T-helper 1 cell treated with Interleukin-12 subunit alpha and Interleukin-12 subunit beta and Interleukin-4 antibody, amounts not matched to agents 30 μg/mL and 1 μg/mL, for 36 hours (primary cell): Measurements from ENCODE around the gene ADRM1.

ENCODE experiments used
- H3K27ac Mint-ChIP-seq: one replicate; pipeline ENCODE4 v1.8.0; 2021; ENCODE audit warnings: mild to moderate bottlenecking, mixed read lengths
- H3K27me3 Mint-ChIP-seq: one replicate; pipeline ENCODE4 v1.8.0; 2021; ENCODE audit warnings: low read depth, mixed read lengths
- H3K36me3 Mint-ChIP-seq: one replicate; pipeline ENCODE4 v1.8.0; 2021; ENCODE audit warnings: low read depth, mixed read lengths
- H3K4me1 Mint-ChIP-seq: one replicate; pipeline ENCODE4 v1.8.0; 2021; ENCODE audit warnings: low read depth, mixed read lengths
- H3K4me3 Mint-ChIP-seq: one replicate; pipeline ENCODE4 v1.8.0; 2021; ENCODE audit warnings: mild to moderate bottlenecking, moderate library complexity, mixed read lengths
- H3K9me3 Mint-ChIP-seq: one replicate; pipeline ENCODE4 v1.8.0; 2021; ENCODE audit warnings: mixed read lengths

The ADRM1 gene

GRCh38 chr20:62327726-62328495, 25.1 kb downstream of the ADRM1 start:
- no peak overlapping the region for H3K27ac Mint-ChIP-seq
- H3K4me1 Mint-ChIP-seq, result no peaks in the 10 kb centered on the region
- H3K9me3 Mint-ChIP-seq, result no peaks in the 10 kb centered on the region

GRCh38 chr20:62328684-62329388, 26.0 kb downstream of the ADRM1 start:
- no peaks in the 10 kb centered on the region for H3K36me3 Mint-ChIP-seq
- no peaks in the 10 kb centered on the region for H3K9me3 Mint-ChIP-seq
- H3K27ac Mint-ChIP-seq, result no peak overlapping the region
- no peaks in the 10 kb centered on the region for H3K27me3 Mint-ChIP-seq
- no peak overlapping the region for H3K4me3 Mint-ChIP-seq
- no peaks in the 10 kb centered on the region for H3K4me1 Mint-ChIP-seq

More at GRCh38 chr20:62327726-62328495, 25.1 kb downstream of the ADRM1 start:
- Mint-ChIP-seq H3K4me3 (no peak overlapping the region), H3K36me3 (no peaks in the 10 kb centered on the region), H3K27me3 (no peaks in the 10 kb centered on the region)

DNA sequence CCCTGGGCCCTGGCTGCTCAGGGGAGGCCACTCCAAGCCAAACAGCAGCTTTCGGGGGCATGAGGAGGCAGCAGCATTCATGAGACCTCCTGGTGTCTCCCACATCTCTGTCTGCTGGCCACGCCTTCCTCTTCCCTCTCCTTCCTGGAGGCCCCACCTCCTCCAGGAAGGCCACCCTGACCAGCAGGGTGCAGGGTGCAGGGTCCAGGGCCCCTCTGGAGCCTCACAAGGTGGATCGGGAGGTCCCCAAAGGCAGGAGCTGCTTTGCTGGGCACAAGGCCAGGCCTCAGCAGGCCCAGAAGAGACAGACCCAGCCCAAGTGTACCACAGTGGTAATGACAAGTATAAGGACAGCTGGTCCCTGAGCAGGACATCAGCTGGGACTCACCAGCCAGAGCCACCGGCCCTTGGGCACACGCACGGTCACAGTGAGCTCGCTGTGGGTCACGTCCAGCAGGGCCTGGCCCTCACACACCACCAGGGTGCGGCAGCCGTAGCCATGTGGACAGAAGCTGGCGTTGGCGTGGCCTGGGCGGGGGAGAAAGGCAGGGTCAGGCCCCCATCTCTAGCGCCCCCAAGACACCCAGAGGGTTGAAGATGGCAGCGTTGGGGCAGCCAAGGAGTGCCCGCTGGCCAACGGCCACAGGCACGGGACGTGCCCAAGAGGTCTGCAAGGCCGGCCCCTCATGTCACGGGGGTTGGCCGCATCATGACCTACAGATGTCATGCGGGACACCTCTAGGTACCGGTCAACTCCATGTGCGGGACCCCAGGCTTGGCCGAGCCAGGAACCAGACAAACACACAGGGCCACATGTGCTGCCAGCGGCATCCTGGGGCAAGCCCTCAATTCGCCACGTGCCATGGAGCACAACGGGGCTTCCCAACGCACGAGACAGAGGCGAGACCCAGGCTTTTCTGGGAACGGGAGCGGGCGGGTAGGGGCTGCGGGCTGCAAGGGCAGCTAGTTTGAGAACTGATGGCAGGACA, 26.9 kb downstream of the ADRM1 start:
- H3K27ac Mint-ChIP-seq, result no peak overlapping the region
- H3K36me3 Mint-ChIP-seq, result no peaks in the 10 kb centered on the region
- no peak overlapping the region for H3K4me3 Mint-ChIP-seq
- no peaks in the 10 kb centered on the region for H3K9me3 Mint-ChIP-seq
- H3K4me1 Mint-ChIP-seq, result no peaks in the 10 kb centered on the region
- H3K27me3 Mint-ChIP-seq, result no peaks in the 10 kb centered on the region

GRCh38 chr20:62330576-62331317, 27.9 kb downstream of the ADRM1 start:
- Mint-ChIP-seq H3K4me1 (no peaks in the 10 kb centered on the region), H3K27ac (no peak overlapping the region), H3K36me3 (no peaks in the 10 kb centered on the region), H3K27me3 (no peaks in the 10 kb centered on the region), H3K4me3 (no peak overlapping the region), H3K9me3 (no peaks in the 10 kb centered on the region)

GRCh38 chr20:62331347-62331746, 28.6 kb downstream of the ADRM1 start:
- Mint-ChIP-seq H3K9me3 (no peaks in the 10 kb centered on the region), H3K36me3 (no peaks in the 10 kb centered on the region), H3K4me1 (no peaks in the 10 kb centered on the region), H3K4me3 (no peak overlapping the region), H3K27ac (no peak overlapping the region), H3K27me3 (no peaks in the 10 kb centered on the region)

GRCh38 chr20:62332421-62332820, 29.6 kb downstream of the ADRM1 start:
- Mint-ChIP-seq H3K4me1 (no peaks in the 10 kb centered on the region), H3K36me3 (no peaks in the 10 kb centered on the region), H3K9me3 (no peaks in the 10 kb centered on the region), H3K27me3 (no peaks in the 10 kb centered on the region), H3K27ac (no peak overlapping the region), H3K4me3 (no peak overlapping the region)

DNA sequence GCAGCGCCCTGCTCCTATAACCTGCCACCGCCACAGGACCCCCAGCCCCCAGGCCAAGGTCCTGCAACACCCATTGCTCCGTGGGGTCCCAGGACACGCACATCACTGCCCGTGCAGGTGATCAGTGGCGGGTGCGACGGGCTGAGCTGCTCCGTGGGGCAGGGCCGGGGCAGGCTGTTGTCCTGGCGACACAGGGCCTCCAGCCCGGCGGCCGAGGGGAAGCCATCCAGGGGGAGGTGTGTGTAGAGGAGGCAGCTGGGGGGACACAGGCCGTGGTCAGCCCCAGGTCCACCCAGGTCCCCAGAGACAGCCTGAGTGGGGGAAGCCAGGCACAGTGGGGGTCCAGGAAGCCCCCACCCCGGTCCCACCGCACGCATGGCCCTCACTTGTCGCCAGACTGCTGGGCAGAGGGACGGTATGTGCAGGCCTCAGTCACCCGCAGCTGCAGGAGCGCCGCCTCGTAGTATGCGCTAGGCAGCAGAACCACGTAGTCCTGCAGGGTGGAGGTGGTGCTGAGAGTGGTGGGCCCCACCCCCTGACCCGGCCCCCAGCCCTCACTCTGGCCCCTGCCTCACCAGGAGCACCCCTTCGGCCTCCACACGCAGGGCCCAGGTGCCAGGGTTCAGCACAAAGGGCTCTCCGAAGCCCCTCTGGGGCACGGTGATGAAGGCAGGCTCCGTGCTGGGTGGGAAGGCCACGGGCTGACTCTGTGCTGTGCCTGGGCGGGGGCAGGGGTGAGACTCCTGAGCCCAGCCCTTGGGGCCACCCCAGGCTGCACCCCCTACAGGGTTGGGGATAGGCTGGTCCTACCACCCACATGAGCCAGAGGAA, 30.4 kb downstream of the ADRM1 start:
- Mint-ChIP-seq H3K27me3 (no peaks in the 10 kb centered on the region), H3K9me3 (no peaks in the 10 kb centered on the region), H3K4me1 (no peaks in the 10 kb centered on the region), H3K4me3 (no peak overlapping the region), H3K36me3 (no peaks in the 10 kb centered on the region), H3K27ac (no peak overlapping the region)

- Mint-ChIP-seq H3K4me3 (no peak overlapping the region), H3K36me3 (no peaks in the 10 kb centered on the region), H3K9me3 (no peaks in the 10 kb centered on the region), H3K27ac (no peak overlapping the region), H3K4me1 (no peaks in the 10 kb centered on the region), H3K27me3 (no peaks in the 10 kb centered on the region)
Measured at GRCh38 chr20:62333820-62334595, 31.2 kb downstream of the ADRM1 start.

DNA sequence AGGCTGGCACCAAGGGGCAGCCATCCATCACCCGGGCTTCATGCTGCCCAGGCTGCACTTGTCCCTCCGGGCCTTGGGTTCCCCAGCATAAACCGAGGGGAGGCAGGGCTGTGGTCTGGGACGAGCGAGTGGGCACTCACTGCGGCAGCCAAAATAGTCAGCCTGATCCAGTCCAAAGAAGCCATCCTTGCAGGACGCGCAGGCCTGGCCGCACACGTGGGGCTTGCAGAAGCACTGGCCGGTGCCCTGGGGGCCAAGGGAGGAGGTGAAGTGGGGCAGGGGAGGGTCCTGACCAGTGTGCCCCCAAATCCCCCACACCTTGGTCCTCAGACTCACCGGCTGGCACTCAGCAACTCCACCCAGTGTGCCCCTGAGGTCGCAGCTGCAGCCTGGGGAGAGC, 32.1 kb downstream of the ADRM1 start:
- no peak overlapping the region for H3K4me3 Mint-ChIP-seq
- no peaks in the 10 kb centered on the region for H3K4me1 Mint-ChIP-seq
- no peaks in the 10 kb centered on the region for H3K36me3 Mint-ChIP-seq
- no peaks in the 10 kb centered on the region for H3K9me3 Mint-ChIP-seq
- no peaks in the 10 kb centered on the region for H3K27me3 Mint-ChIP-seq
- H3K27ac Mint-ChIP-seq, result no peak overlapping the region

DNA sequence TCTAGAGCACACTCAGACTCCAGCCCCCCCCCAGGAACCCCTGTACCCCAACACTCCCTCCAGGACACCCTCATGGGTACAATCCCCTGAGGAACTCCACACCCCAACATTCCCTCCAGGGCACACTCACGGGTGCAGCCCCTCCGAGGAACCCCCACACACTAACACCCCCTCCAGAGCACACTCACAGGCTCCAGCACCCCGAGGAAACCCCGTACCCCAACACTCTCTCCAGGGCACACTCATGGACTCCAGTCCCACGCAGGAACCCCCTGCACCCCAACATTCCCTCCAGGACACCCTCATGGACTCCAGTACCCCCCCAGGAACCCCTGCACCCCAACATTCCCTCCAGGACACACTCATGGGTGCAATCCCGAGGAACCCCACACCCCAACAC, 32.7 kb downstream of the ADRM1 start:
- H3K4me1 Mint-ChIP-seq, result no peaks in the 10 kb centered on the region
- no peak overlapping the region for H3K27ac Mint-ChIP-seq
- no peaks in the 10 kb centered on the region for H3K36me3 Mint-ChIP-seq
- H3K27me3 Mint-ChIP-seq, result no peaks in the 10 kb centered on the region
- no peaks in the 10 kb centered on the region for H3K9me3 Mint-ChIP-seq
- no peak overlapping the region for H3K4me3 Mint-ChIP-seq

- no peak overlapping the region for H3K27ac Mint-ChIP-seq
- no peaks in the 10 kb centered on the region for H3K36me3 Mint-ChIP-seq
- no peaks in the 10 kb centered on the region for H3K9me3 Mint-ChIP-seq
- no peak overlapping the region for H3K4me3 Mint-ChIP-seq
- H3K27me3 Mint-ChIP-seq, result no peaks in the 10 kb centered on the region
- H3K4me1 Mint-ChIP-seq, result no peaks in the 10 kb centered on the region
Measured at GRCh38 chr20:62336329-62336728, 33.5 kb downstream of the ADRM1 start.

GRCh38 chr20:62336775-62337557, 34.2 kb downstream of the ADRM1 start:
- Mint-ChIP-seq H3K27me3 (no peaks in the 10 kb centered on the region), H3K4me1 (no peaks in the 10 kb centered on the region), H3K4me3 (no peak overlapping the region), H3K9me3 (no peaks in the 10 kb centered on the region), H3K36me3 (no peaks in the 10 kb centered on the region), H3K27ac (no peak overlapping the region)
